ENCODE results near the gene STAB2. TPM values are rescaled to one million over a fixed set of nuclear protein-coding genes. Genes with fewer than 3 reads are reported as not detected.
"Not testable (repeated sequence)": the region's sequence is repeated elsewhere in the genome, so short reads cannot be mapped to it uniquely, and the experiment has no call there.

STAB2 gene
- total RNA-seq, 2 experiments from 2014 or later, result not detected

DNA sequence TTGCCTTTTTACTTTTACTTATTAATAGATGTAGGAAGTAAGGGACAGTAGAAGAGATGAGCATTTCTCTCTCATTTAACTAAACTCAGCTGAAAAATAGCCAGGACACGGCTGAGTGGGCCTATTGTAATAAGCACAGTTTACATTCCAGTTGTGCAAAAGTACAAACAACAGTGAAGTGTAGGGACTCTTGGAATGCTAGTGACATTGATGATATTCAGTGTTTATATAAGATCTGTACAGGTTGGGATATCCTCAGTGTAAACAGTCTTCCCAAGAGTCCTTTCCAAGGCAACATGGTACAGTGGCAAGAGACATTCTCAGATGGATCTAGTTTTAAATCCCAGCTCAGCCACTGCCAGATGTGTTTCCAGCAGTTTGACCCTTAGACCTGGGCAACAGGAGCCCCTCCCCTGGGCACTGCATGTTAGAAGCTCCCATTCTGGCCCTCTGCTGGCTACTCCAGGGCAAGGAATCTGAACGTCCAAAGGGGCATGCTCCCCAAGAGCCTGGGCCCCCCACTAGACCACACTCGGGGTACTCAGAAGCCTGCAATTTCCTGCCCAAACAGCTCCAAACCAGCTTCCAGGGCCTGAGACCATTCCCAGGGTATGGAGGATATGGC lies 55.3 kb downstream of the STAB2 start:
- H3K36me3 Mint-ChIP-seq, result no peaks in the 10 kb centered on the region
- ATAC-seq (ENCODE audit: low read depth), result no peak
- no peak overlapping the region for H3K4me3 Mint-ChIP-seq
- no peaks in the 10 kb centered on the region for H3K4me1 Mint-ChIP-seq
- H3K9me3 Mint-ChIP-seq, result no peaks in the 10 kb centered on the region
- H3K27me3 Mint-ChIP-seq, result peaks cover 2% of the 10 kb centered on the region
- H3K27ac Mint-ChIP-seq, result no peak overlapping the region
- POLR2A ChIA-PET, result no interaction called here
- no peak for DNase-seq

GRCh38 chr12:103645202-103645601 lies 58.1 kb downstream of the STAB2 start:
- H3K9me3 Mint-ChIP-seq, result no peaks in the 10 kb centered on the region
- peaks cover 2% of the 10 kb centered on the region for H3K27me3 Mint-ChIP-seq
- no peaks in the 10 kb centered on the region for H3K36me3 Mint-ChIP-seq
- no peak overlapping the region for H3K27ac Mint-ChIP-seq
- no peak for ATAC-seq (ENCODE audit: low read depth)
- no peak for DNase-seq
- POLR2A ChIA-PET, result no interaction called here
- H3K4me1 Mint-ChIP-seq, result no peaks in the 10 kb centered on the region
- no peak overlapping the region for H3K4me3 Mint-ChIP-seq

DNA sequence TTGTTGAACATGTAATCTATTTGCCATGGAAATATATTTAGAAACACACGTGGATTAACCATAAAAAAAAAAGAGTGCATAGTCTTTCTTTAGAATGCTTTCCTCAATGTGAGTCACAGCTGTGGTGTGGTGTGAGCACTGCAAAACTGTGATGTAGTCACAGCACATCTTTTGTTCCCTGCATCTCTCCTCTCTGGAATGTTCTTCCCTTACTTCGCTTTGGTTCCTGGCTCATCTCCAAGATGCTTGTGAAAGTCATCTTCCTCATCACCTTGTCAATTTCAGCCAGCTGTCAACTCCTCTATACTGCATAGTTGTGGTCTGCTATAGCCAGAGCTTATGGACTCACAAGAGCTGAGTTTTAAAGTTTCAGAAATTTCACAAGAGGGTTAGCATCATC lies 60.2 kb downstream of the STAB2 start:
- Mint-ChIP-seq H3K9me3 (no peaks in the 10 kb centered on the region), H3K27ac (no peak overlapping the region), H3K36me3 (no peaks in the 10 kb centered on the region), H3K27me3 (peaks cover 2% of the 10 kb centered on the region), H3K4me1 (no peaks in the 10 kb centered on the region), H3K4me3 (no peak overlapping the region)
- ATAC-seq (ENCODE audit: low read depth) (no peak), DNase-seq (no peak)
- POLR2A ChIA-PET, result no interaction called here

DNA sequence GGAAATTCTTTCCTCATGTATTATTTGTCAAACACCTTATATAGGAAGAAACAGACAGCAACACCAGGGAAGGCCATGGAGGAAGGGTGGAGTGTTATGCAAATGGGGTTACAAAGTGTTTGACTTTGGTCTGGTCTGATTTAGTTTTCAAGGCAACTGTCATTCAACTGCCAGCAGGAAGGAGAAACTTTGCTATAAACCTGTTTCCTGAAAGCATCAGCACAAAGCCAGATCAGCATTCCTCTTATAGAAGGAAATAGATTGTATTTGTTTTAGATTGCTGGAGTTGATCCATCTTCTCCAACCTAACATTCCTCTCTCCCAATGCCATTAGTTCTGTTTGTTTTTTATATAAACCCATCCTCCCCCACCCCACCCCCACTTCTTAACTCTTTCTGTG lies 65.7 kb downstream of the STAB2 start:
- DNase-seq (no peak), ATAC-seq (ENCODE audit: low read depth) (no peak)
- H3K4me3 Mint-ChIP-seq, result no peak overlapping the region
- no peaks in the 10 kb centered on the region for H3K36me3 Mint-ChIP-seq
- H3K9me3 Mint-ChIP-seq, result no peaks in the 10 kb centered on the region
- peaks cover 4% of the 10 kb centered on the region for H3K27me3 Mint-ChIP-seq
- POLR2A ChIA-PET, result no interaction called here
- peaks cover 4% of the 10 kb centered on the region for H3K4me1 Mint-ChIP-seq
- no peak overlapping the region for H3K27ac Mint-ChIP-seq

DNA sequence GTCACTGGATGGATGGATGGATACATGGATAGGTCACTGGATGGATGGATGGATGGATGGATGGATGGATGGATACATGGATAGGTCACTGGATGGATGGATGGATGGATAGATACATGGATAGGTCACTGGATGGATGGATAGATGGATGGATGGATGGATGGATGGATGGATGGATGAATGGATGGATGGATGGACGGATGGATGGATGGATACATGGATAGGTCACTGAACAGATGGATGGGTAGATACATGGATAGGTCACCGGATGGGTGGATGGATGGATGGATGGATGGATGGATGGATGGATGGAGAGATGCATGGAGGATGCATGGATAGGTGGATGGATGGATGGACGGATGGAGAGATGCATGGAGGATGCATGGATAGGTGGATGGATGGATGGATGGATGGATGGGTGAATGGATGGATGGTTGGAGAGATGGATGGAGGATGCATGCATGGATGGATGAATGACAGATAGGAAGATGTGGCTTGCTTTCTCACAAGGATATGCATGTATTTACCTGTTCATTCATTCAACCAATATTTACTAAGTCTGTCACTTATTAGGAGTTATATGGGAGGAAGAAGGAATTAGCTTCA lies 66.6 kb downstream of the STAB2 start:
- H3K27me3 Mint-ChIP-seq; H3K4me3 Mint-ChIP-seq; DNase-seq; H3K27ac Mint-ChIP-seq; POLR2A ChIA-PET; ATAC-seq (ENCODE audit: low read depth); H3K9me3 Mint-ChIP-seq; H3K36me3 Mint-ChIP-seq; H3K4me1 Mint-ChIP-seq: not testable (repeated sequence)

DNA sequence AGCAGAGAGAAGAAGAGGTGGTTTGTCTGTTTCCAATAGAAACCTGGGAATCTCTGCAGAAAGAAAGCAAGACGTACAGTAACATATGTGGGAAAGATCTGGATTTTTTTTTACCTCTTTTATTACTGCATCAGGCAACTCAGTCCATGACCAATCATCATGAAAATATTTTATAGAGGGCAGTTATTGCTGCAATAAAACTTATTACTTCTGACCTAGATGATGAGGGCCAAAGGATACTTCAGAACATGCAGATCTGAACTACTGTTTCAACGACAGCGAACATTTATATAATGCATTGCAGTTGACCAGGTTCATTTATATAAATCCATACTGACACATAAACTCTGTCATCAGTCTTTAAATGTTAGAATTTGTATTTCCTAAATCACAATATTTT lies 67.7 kb downstream of the STAB2 start:
- H3K9me3 Mint-ChIP-seq, result no peaks in the 10 kb centered on the region
- H3K27ac Mint-ChIP-seq, result no peak overlapping the region
- DNase-seq (no peak), ATAC-seq (ENCODE audit: low read depth) (no peak)
- peaks cover 9% of the 10 kb centered on the region for H3K4me1 Mint-ChIP-seq
- no peaks in the 10 kb centered on the region for H3K36me3 Mint-ChIP-seq
- peaks cover 5% of the 10 kb centered on the region for H3K27me3 Mint-ChIP-seq
- no peak overlapping the region for H3K4me3 Mint-ChIP-seq
- POLR2A ChIA-PET, result no interaction called here

DNA sequence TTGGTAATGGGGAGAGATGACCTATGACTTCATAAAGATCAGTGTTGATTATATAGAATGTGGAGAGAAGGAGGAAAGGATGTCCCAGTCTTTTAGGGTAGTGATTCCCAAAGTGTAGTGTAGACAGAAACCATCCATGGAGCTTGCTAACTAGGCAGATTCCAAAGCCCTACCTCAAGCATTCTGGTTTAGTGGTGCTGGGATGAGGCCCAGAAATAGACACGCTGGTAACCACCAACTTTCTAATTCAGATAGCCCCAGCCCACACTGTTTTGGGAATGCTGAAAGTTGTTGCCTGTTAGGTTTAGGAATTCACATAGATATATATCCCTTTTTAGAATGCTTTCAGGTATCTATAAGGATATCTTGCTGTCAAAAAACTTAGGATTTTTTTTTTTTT lies 69.2 kb downstream of the STAB2 start:
- Mint-ChIP-seq H3K4me3 (no peak overlapping the region), H3K36me3 (no peaks in the 10 kb centered on the region), H3K27ac (no peak overlapping the region), H3K27me3 (peaks cover 5% of the 10 kb centered on the region), H3K4me1 (peaks cover 9% of the 10 kb centered on the region), H3K9me3 (no peaks in the 10 kb centered on the region)
- DNase-seq (no peak), ATAC-seq (ENCODE audit: low read depth) (no peak)
- POLR2A ChIA-PET, result no interaction called here

GRCh38 chr12:103657331-103657730 lies 70.3 kb downstream of the STAB2 start:
- H3K4me3 Mint-ChIP-seq, result no peak overlapping the region

DNA sequence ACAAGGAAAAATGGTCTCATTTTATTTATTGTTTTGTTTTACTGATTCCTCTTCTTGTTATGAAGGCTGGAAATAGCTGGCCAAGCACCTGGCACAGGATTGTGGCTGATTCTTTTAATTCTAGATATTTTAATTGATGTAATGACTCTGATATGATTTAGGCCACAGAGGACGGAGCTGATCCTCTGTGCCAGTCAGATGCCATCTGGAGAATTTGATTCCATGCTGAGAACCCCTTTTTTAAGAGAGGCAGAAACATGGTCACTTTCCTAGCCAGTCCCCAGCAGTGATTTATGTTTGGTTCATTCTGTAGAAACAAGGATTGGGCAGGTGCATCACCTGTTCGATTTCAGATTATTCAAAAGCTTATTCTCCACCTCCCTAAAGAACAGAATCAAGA lies 77.6 kb downstream of the STAB2 start:
- ATAC-seq (ENCODE audit: low read depth) (no peak), DNase-seq (no peak)
- POLR2A ChIA-PET, result no interaction called here
- Mint-ChIP-seq H3K9me3 (no peaks in the 10 kb centered on the region), H3K27me3 (peaks cover 16% of the 10 kb centered on the region), H3K4me3 (no peak overlapping the region), H3K27ac (no peak overlapping the region), H3K36me3 (no peaks in the 10 kb centered on the region), H3K4me1 (no peaks in the 10 kb centered on the region)

More at GRCh38 chr12:103657331-103657730, 70.3 kb downstream of the STAB2 start:
- Mint-ChIP-seq H3K9me3 (no peaks in the 10 kb centered on the region), H3K27me3 (peaks cover 13% of the 10 kb centered on the region), H3K27ac (no peak overlapping the region), H3K4me1 (peaks cover 9% of the 10 kb centered on the region), H3K36me3 (no peaks in the 10 kb centered on the region)
- ATAC-seq (ENCODE audit: low read depth) (no peak), DNase-seq (no peak)
- POLR2A ChIA-PET, result no interaction called here

DNA sequence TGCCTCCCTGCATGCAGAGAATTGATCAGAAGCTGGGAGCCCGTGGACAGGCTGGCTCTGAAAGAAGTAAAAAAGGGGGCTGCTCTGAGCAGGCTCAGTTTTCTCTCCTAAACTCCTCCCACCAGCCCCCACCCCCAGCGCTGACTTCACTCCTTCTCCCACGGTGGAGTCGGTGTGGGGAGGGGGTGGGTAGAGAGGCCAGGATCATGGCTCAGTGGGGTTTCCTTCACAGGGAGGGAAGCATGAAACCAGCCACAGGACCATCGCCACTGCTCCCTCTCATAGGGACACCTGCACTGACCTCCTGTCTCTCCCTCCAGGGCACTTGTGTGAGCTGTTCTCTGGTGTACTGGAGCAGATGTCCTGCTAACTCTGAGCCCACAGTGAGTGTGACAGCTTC lies 78.9 kb downstream of the STAB2 start:
- no peak for ATAC-seq (ENCODE audit: low read depth)
- POLR2A ChIA-PET, result no interaction called here
- no peaks in the 10 kb centered on the region for H3K36me3 Mint-ChIP-seq
- H3K27ac Mint-ChIP-seq, result no peak overlapping the region
- no peak overlapping the region for H3K4me3 Mint-ChIP-seq
- no peaks in the 10 kb centered on the region for H3K4me1 Mint-ChIP-seq
- peaks cover 16% of the 10 kb centered on the region for H3K27me3 Mint-ChIP-seq
- H3K9me3 Mint-ChIP-seq, result no peaks in the 10 kb centered on the region
- no peak for DNase-seq

DNA sequence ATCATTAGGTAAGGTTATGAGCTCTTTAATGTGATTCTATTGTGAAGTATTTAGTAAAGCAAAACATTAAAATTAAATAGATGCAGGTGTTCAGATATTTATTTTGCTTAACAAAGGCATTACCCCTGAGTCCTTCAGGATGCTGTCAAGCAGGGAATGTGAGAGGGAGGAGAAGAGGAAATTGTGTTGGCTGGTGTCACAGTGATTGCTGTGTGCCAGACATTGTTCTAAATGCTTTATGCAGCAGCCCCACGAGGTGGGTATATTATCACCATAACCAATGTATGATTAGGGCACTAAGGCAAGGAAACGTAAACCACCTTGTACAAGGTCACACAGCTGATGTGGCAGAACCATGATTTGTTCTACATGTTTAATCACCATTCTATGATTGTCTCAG lies 80.1 kb downstream of the STAB2 start:
- Mint-ChIP-seq H3K4me3 (no peak overlapping the region), H3K27ac (no peak overlapping the region), H3K27me3 (peaks cover 10% of the 10 kb centered on the region), H3K4me1 (no peaks in the 10 kb centered on the region), H3K9me3 (no peaks in the 10 kb centered on the region), H3K36me3 (no peaks in the 10 kb centered on the region)
- DNase-seq (no peak), ATAC-seq (ENCODE audit: low read depth) (no peak)
- POLR2A ChIA-PET, result no interaction called here

DNA sequence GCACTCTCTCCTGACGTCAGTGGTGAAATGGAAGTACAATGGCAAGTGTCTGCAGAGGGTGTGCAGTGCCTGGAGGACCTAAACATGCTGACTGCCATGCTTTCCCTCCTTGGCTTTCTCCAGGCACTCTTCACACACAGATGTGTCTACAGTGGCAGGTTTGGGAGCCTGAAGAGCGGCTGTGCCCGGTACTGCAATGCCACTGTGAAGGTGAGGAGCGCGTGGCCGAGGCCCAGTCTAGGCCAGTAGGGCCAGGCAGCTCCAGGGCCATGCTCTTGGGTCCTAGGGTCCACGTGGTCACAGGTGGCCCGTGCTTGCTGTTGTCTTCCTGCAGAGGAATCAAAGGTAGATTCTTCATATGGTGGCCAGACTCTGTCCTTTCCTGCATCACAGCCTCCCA lies 81.4 kb downstream of the STAB2 start:
- Mint-ChIP-seq H3K9me3 (no peaks in the 10 kb centered on the region), H3K4me1 (no peaks in the 10 kb centered on the region), H3K27ac (no peak overlapping the region), H3K4me3 (no peak overlapping the region), H3K27me3 (peaks cover 8% of the 10 kb centered on the region), H3K36me3 (no peaks in the 10 kb centered on the region)
- no peak for DNase-seq
- POLR2A ChIA-PET, result no interaction called here
- ATAC-seq (ENCODE audit: low read depth), result no peak

DNA sequence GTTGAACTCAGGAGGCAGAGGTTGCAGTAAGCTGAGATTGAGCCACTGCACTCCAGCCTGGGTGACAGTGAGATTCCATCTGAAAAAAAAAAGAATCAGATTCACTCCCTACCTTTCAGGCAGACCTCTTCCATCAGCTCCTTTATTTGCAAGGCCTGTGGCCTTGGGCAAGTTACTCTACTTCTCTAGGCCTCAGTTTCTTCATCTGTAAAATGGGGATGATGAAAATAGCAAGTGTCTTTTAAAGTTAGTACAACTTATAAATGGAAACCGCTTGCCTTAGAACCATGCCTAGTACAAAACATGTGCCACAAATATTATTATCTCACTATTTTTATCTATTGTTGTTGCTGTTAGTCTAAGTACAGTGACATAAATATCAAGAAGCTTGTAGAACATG lies 84.3 kb downstream of the STAB2 start:
- no peaks in the 10 kb centered on the region for H3K36me3 Mint-ChIP-seq
- ATAC-seq (ENCODE audit: low read depth), result no peak
- DNase-seq, result no peak
- no peaks in the 10 kb centered on the region for H3K4me1 Mint-ChIP-seq
- no peaks in the 10 kb centered on the region for H3K27me3 Mint-ChIP-seq
- H3K9me3 Mint-ChIP-seq, result no peaks in the 10 kb centered on the region
- no peak overlapping the region for H3K4me3 Mint-ChIP-seq
- no peak overlapping the region for H3K27ac Mint-ChIP-seq
- POLR2A ChIA-PET, result no interaction called here

DNA sequence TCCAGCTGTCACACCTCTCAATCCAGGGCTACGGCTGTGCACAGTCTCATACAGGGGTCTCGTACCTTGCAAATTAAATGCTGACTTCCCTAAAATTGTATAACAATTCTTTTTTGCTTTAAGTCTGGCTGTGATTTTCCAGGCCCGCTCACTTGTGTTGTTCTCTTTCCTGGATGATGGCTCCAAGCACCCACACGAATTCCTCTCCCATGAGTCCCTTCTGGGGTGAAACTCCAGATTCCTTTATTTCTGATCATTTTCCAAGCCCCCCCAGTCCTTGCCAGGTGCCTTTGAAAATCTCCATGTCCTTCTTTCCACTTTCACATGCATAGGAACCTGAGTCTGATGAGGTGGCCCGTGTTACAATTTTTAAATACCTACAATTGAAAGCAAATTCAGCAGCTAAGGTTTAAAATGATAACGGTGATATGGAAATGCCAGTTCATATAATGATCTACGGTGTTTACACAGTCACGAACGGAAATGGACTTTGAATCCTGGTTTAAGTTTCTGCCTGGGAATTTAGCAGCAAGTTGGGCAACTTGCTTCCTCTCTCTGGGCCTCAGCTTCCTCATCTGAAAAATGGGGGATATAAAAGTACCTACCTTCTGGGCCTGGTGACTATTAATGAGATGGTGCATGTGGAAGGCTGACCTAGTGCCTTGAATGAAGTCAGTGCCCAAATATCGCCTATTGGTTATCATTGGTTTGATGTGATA lies 85.5 kb downstream of the STAB2 start:
- POLR2A ChIA-PET, result no interaction called here
- H3K27me3 Mint-ChIP-seq, result no peaks in the 10 kb centered on the region

More for the DNA sequence above, 85.5 kb downstream of the STAB2 start:
- H3K27ac Mint-ChIP-seq, result no peak overlapping the region
- no peaks in the 10 kb centered on the region for H3K36me3 Mint-ChIP-seq
- DNase-seq, result no peak
- H3K9me3 Mint-ChIP-seq, result no peaks in the 10 kb centered on the region
- no peak for ATAC-seq (ENCODE audit: low read depth)
- H3K4me1 Mint-ChIP-seq, result no peaks in the 10 kb centered on the region
- no peak overlapping the region for H3K4me3 Mint-ChIP-seq
